NCI-H526 treated with DMSO at 0.1 percent for 48 hours (cell line): ENCODE results near the gene SRP14.
"Not testable (repeated sequence)": the region's sequence is repeated elsewhere in the genome, so short reads cannot be mapped to it uniquely, and the experiment has no call there.

Source experiments
- DNase-seq: peaks from one replicate; lab custom pipeline; 2025; lab: John Stamatoyannopoulos, UW

The SRP14 gene, protein sequence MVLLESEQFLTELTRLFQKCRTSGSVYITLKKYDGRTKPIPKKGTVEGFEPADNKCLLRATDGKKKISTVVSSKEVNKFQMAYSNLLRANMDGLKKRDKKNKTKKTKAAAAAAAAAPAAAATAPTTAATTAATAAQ

DNA sequence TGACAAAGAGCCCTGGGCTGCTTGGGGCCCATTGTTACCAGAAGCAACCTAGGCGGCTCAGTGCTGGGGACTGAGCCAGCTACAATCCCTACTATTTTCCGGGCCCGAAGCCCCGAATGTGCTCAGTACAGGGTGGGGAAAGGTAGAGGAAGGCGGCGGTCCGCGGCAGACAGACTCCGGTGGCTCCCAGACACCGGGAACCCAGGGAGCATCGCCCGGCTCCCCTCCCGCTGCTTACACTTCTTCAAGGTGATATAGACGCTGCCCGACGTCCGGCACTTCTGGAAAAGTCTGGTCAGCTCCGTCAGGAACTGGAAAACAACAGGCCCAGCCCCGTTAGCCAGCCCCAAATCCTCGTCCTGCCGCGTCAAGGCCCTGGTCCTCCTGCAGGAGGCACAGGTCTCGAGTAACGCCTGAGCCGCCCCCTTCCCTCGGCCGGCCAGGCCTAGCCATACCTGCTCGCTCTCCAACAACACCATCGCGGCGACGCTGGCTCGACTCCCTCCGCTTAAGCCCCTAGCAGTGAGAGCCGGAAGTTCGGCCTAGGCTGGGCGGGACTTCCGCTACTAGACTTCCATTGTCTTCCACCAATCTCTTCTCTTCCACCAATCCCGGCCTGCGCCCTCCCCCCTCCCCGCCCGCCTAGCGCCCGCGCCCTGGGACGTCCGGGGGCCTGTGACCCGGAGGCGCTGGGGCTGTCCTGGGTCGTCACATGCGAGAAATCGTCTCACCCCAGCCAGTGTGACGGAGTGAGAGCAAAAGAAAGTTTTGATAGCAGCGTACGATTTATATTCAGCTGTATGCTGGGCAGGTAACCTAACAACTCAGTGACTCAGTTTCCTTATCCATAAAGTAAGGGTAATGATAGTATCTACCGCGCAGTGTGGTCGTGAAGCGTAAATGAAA is at the start of gene SRP14:
SRP14 (minus strand) TSS at position 544 of the 906 bp plus-strand sequence; CDS start at position 479, 65 bp downstream.
- peak; percentile 87 for DNase-seq

DNA sequence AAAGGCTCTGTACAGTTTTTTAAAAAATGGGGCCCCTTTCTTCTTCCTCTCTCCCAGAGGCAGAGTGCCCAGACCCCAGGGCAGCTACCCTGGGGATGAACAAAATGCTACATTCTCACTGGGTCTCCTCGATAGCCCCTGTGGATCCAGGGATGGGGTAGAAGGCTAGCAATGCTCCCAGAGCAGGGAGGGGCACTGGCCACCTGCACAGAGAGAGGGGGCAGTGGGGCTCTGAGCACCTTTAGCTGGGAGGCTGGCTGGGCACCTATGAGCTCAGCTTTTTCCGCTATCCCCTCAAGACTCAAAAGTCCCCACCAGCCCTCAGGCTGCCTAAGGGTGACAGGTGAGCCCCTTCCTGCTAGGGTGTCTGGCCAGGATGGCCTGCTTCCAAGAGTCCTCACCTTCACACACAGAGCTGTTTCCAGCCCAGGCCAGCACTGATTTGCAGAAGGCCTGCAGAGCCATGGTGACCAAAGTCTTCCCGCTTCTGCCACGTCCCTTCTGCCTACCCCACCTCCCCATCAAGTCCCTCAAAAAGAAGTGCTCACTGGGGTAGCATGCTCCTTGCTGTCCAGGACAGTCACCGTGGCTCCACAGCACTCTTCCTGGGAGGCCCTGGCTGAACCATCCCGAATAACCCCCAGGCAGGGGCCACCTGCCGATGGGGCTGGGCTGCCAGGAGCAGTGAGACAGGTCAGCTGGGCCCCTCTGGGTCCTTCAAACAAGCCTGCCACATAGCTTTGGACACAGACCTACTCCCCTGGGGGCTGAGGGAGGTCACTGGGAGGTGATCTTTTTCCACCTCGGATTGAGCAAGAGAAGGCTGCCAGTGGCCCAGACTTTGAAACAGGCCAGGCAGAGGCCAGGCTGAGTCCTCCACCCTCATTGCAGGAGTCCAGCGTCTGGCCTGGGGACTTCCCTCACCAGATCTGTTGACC is 49.3 kb upstream of the SRP14 start:
- DNase-seq: no peak

DNA sequence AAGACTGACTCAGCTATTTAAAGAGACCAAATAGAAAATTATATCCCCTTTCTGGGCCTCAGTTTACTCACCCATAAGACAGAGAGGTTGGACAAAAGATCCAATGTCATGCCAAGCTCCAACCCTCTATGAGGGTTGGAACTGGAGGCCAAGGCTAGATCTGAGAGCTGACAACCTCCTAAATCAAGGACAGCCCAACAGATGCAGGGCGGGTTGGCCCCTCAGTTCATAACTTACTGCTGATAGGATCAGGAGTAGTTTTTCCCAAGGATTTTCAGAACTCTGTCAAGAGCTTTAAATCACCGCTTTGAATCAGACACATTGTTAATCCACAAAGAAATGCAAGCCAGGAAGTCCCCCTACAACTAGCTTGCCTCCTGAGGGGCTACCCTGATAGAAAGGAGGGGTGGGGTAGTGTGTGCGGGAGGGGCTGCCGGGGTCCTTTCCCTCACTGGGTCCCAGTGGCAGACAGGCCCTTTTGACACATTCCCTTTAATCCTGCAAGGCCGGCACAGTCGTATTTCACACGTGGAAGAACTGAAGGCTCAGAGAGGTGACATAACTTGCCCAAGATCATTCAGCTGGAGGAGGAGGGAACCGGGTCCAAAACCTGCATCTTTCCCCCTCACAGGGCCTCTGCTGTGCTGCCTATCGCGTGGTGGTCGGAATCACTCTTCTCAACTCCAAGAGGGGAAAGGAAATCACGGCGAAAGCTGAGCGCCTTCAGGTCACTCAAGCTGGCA is 48.3 kb upstream of the SRP14 start:
- no peak for DNase-seq

DNA sequence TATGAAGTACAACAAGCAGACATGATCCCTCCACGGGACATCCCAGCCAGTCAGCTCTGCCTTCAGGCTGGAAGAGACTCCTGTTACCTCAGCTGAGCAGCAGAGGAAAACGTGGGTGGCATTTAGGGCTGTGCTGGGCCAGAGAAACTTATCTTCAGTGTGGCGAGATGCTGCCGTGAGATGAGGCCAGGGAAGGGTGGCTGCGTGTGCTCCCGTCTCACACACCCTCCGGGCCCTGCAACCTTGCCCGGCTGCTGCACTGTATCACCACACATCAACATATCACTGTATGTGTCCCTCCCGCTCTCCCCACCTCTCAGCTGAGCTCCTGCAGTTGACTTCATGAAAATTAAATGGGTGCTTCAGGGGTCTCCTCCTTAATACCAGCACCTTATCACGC is 46.3 kb upstream of the SRP14 start:
- no peak for DNase-seq

DNA sequence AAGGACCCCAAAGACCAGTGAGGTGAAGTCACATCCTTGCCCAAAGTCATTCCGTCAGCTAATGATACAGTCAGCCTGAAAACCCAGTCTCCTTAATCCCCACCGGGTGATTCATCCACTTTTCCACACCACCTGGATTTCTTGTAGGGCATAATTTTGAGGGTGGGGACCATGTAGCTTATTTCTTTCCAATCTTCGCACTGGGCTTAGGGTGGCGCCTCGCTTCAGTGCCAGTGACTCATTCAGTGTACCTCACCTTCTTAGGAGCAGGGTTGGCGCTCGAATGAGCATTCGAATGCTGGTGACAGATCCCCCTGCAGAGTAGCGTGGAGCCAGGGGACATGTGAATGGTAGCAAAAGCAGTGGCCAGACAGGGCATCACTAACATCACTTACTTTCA is 45.7 kb upstream of the SRP14 start:
- no peak for DNase-seq

DNA sequence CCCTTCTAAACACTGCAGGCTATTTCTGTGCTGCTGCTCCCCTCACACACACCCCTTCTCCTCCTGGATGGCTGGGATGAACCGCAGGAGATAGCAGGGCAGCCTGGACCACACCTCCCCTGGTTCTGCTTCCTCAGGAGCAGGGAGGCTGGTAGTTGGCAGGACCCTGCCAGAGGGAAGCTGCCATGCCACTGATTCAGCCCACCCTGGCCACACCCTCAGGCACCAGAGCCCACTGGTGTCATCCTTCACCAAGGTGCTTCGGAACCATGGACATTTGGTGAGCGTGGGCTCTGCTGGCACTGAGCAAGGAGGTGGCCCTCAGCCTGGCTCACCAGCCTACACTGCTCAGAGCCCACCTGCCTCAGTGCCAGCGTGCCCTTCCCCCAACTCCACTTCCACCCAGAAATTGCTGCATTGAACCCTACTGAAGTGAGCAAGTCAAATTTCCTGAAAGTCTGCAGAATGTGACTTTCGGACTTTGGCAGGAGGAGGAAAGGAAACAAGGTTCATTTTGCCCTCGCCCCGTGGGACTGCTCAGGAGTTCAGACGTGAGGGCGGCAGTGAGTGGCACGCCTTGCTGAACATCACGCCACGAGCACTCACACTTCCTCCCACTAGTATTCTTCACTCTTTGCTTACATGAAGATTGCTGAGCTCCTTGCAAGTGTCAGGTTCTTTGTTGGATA is 43.4 kb upstream of the SRP14 start:
- DNase-seq: no peak

DNA sequence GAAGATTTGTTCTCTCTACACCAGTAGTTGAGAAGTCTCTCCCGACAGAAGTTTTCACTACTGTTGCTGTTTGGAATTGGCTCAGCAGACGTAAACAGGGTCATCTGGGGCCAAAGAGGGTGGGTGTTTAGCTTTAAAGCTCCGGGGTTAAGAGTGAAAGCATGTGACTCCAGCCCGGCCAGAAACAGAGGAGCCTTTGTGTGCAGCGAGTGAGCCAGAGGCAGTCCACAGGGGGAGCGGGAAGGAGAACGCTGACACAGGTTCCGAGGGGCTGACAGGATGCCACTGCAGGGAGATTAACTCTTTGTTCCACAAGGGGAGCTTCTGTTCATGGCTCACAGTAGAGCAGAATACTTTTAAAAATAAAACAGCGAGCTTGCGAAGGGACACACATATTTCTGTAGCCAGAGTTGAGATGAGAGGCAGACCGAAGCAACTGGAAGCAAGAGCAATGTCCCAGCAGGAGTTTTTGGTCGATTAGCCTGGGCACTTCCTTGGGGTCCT is 42.8 kb upstream of the SRP14 start:
- peak; percentile 94 for DNase-seq

DNA sequence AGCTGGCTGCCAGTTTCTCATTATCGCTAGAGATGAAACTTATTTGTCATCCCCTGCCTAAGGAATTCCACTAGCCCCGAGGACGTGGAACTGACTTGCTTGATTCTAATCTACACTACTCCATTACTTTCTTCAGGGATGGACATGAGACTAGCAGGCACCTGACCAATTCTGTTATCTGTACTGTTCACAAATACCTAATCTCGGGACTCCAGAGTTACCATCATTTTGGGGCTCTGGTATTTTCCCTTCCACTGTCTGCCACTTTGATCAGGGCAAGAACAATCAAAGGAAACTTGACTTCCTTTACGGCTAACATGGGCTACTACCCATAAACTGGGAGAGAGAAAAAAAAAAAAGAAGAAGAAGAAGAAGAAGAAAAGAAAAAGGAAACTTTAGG is 41.9 kb upstream of the SRP14 start:
- DNase-seq: no peak

DNA sequence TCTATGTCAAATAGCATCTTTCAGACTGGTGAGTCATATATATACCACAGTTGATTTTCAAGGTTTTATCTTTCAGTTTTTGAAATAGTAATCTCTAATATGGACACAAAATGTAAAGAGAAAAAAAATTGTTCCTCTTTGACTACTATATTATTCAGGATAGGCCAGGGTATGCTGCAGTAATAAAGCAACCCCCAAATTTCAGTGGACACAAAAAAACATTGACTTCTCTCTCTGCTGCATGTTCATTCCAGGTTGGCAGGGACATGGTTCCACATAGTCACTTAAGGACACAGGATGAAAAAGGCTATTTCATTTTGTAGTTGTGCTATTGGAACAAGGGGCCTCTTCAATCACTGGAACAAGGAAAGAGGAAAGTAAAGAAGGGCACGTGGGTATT is 41.1 kb upstream of the SRP14 start:
- DNase-seq: no peak

DNA sequence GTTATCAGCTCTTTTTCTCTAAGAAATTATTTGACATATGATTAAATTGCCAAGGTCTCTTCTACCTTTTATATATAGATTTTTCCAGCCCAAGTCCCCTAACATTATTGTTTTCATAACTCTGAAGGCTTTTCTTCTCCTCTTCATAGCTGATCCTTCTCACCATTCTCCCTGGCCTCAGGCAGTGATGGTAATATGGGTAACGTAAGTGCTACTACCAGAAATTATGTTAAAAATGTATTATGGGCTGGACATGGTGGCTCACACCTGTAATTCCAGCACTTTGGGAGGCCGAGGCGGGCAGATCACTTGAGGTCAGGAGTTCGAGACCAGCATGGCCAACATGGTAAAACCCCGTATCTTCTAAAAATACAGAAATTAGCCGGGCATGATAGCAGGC is 40.5 kb upstream of the SRP14 start:
- no peak for DNase-seq

DNA sequence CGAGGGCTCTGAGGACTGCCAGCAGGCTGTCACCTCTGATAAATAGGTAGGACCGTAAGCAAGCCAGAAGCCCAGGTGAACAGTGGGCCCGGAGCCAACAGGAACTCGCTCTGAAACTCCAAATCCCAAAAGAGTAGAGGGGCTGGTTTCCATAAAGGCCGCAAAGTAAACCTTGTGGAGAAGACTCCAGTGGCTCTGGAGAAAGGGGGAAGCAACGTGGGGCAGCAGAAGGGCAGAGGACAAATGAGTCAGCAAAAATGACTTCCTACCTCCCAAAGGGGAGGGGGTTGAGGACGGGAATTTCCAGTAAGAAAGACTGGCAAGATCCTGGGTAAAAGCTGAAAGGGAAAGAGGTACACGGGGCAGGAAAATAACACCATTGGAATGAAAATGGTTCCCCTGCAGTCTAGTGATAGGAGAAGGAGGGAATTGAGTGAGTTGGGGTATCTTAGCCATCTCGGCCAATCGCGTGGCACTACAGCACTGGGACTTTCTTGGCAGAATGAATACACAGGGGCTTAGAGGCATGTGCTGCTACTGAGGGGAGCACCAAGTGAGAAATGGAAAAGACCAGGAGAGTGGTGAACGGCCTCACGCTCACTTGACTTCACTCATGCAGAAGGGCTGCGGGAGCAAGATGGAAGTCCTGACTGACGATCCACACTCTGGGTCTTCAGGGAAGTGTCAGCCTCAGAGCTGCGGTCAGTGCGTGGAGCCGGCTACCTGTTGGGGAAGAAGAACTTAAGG is 36.5 kb upstream of the SRP14 start:
- no peak for DNase-seq

DNA sequence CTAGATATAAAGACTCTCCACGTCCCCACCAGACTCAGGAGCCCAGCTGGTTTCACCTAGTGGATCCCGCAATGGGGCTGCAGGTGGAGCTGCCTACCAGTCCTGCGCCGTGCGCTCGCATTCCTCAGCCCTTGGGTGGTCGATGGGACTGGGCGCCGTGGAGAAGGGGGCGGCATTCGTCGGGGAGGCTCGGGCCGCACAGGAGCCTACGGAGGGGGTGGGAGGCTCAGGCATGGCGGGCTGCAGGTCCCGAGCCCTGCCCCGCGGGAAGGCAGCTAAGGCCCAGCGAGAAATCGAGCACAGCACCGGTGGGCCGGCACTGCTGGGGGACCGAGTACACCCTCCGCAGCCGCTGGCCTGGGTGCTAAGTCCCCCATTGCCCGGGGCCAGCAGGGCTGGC is 35.7 kb upstream of the SRP14 start:
- DNase-seq: not testable (repeated sequence)

DNA sequence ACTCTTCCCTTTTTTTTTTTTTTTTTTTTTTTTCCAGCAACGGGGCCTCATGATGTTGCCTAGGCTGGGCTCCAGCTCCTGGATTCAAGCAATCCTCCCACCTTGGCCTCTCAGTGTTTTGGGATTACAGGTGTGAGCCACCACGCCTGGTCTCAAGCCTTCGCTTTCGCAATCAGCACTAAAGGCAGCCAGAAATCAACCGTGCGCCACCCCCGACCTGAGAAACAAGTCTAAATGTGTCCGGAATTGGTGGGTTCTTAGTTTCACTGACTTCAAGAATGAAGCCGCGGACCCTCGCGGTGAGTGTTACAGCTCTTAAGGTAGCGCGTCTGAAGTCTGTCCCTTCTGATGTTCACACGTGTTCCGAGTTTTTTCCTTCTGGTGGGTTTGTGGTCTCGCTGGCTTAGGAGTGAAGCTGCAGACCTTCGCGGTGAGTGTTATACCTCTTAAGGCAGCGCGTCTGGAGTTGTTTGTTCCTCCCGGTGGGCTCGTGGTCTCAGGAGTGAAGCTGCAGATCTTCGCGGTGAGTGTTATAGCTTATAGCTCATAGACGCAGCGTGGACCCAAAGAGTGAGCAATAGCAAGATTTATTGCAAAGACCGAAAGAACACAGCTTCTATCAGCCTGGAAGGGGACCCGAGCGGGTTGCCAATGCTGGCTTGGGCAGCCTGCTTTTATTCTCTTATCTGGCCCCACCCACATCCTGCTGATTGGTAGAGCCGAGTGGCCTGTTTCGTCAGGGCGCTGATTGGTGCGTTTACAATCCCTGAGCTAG is 34.9 kb upstream of the SRP14 start:
- DNase-seq: not testable (repeated sequence)

DNA sequence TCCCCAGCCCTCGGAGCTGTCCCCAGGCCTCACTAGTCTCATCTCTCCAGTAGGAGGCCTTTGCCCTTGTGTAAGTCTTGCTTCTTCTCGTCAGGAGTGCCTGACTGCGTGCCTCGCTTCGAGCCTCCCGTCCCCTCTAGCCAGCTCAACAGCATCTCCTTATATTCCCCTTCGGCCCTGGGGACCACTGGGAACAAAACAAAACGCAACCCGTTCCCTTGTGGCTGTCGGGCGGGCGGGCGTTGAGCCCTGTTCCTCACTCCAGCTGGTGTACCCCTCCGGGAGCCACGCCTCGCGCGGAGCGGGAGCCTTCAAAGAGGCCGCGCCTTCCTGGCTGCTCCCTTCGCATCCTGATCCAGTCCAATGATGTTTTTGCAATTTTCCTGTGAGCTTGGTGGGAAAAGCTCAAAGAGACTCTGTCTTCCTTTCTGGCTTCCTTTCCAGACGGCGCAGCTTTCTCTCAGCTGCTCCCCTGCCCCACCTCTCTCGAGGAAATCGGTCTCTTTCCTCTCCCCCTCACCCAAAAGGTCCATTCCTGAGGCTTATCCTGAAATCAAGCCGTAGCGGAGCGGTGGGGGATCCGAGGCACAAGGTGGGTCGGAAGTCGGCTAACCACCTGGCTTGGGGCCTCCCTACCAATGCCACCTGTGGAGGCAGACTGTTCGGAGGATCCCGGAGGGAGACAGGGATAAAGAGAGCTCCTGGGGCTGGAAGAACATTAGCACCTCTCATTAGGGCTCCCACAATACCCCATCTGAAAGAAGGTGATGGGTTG is 33.4 kb upstream of the SRP14 start:
- no peak for DNase-seq

DNA sequence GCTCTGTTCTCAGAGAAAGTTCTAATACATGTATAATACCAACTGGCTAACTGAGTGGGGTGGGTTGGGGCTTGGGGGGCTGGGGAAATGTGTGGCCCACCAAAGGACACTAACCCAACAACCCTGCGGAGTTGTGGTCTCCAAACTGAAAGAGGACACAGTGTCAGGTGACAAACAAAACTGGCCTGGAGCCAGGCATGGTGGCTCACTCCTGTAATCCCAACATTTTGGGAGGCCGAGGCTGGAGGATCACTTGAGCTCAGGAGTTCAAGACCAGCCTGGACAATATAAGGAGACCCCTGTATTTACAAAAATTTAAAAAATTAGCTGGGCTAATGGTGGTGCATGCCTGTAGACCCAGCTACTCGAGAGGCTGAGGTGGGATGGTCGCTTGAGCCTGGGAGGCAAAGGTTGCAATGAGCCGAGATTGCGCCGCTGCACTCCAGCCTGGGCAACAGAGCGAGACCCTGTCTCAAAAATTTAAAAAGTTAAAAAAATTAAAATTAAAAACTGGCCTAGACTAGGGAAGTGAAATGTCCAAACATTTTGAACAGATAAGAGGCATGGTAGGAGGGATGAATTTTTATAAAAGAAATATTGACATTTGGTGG is 31.7 kb upstream of the SRP14 start:
- DNase-seq: no peak

DNA sequence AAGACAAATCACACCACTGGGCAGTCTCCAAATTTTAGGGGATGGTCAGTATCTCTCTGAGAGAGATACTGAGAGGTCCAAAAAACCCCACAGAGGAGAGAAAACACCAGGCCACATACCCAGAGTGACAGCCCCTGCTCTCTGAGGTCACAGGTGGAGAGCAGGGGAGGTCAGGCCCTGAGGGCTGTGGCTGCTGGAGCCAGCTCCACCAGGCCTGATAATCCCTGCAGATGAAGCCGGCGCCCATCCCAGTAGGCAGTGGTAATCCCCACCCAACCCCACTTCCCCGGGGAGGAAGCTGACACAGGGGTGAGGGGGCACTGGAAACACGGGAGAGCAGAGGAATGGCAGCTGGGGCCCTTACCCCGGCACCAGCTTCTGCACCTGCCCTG is 31.2 kb upstream of the SRP14 start:
- no peak for DNase-seq

DNA sequence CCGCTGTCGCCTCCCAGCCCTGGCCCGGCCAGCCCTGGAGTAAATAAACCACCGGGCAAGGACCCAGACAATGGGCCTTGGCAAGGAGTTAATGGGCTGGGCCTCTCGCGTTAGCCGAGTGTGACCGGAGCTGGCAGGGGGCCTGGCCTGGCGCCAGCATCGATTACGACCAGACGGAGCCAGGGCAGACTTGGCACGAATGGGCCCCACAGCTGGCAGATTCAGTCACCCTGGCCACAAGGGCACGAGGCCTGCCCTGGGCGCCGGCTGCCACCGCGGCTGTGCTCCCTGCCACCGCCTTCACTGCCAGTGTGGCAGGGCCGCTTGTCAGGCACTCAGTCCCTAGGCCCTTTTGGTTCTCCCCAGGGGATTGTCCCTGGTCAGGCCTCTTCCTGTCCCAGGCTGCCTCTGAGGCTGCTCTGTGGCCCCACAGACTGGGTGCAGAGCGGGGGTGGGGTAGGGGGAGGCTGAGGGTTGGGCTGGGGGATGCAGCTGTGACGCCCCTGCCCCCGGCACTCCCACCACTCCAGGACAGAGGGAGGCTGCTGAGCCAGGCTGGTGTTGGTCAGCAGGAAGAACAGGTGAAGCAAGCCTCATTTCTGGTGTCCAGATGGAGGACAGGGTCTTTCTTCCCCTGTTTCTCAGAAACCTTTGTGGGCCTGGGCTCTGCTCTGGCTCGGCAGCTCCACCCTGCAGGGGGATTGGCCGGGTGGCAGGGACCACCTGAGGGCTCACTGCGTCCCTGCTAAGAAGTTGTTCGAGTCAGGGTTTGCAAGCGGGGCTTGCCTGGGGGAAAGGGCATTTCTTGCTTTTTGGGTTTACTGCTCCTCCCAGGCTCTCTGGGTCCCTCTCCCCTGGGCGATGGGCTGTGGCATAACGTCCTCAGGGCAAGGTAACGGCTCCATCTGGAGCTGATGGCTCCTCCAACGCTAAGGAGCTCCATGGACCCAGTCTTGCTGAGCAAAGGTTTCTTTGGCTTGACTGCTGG is 30.5 kb upstream of the SRP14 start:
- DNase-seq: peak; percentile 81
